Uterus (tissue), 2 donors: Measurements from ENCODE around the gene WDR7.

Experiments used
- POLR2A ChIP-seq, 2 donors: fragments of 450-650 bp; IDR thresholded peaks; one replicate each; pipeline ENCODE4 v1.6.1; 2016; ENCODE audit warnings: antibody characterized with exemption in 2 of 2, mild to moderate bottlenecking in 1 of 2, moderate library complexity in 1 of 2
- TF ChIP-seq, protein P1 (sequence below), 4 experiments: fragments of 200-600 bp in 2 of 4; fragments of 450-650 bp in 2 of 4; sonication (generic) in 2 of 4; IDR thresholded peaks; one replicate each; pipeline ENCODE4 v1.5.1; 2016 to 2019; ENCODE audit warnings: antibody characterized with exemption in 4 of 4, mild to moderate bottlenecking in 2 of 4, moderate library complexity in 1 of 4

DNA sequence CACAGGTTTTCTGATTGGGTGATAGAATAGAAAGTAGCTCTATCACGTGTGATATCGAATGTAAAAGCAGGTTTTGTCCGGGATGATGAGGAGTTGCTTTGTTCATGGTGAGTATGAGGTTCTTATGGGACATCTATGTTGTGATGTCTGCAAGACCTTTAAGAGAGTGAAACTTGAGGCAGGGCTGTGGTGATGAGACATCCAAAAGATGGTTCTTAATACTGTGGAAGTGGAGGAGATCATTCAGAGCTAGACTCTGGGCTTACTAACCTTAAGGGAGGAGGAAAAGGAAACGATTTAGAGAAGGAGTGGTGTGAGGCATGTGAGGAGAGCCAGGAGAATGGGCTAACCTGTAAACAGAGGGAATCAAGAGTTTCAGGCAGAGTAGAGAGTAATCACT lies 92.0 kb downstream of the WDR7 start:
- TF ChIP-seq, protein P1, sequence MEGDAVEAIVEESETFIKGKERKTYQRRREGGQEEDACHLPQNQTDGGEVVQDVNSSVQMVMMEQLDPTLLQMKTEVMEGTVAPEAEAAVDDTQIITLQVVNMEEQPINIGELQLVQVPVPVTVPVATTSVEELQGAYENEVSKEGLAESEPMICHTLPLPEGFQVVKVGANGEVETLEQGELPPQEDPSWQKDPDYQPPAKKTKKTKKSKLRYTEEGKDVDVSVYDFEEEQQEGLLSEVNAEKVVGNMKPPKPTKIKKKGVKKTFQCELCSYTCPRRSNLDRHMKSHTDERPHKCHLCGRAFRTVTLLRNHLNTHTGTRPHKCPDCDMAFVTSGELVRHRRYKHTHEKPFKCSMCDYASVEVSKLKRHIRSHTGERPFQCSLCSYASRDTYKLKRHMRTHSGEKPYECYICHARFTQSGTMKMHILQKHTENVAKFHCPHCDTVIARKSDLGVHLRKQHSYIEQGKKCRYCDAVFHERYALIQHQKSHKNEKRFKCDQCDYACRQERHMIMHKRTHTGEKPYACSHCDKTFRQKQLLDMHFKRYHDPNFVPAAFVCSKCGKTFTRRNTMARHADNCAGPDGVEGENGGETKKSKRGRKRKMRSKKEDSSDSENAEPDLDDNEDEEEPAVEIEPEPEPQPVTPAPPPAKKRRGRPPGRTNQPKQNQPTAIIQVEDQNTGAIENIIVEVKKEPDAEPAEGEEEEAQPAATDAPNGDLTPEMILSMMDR (IDR thresholded peaks at IDR 0.05) = no peak
- no peak for TF ChIP-seq POLR2A (IDR thresholded peaks at IDR 0.05)
